ENCODE measurements around the gene FKBP4.

- no peak for TF ChIP-seq TRIM24 (CRISPR knock-in tag; IDR thresholded peaks at IDR 0.05)
- no peak for TF ChIP-seq MYC (CRISPR knock-in tag; IDR thresholded peaks at IDR 0.05; ENCODE audit: borderline replicate concordance)
- TF ChIP-seq ZSCAN30 (CRISPR knock-in tag; IDR thresholded peaks at IDR 0.05), result no peak
- TF ChIP-seq RAD51 (IDR thresholded peaks at IDR 0.05; ENCODE audit: borderline replicate concordance), result no peak
- TF ChIP-seq SP2 (CRISPR knock-in tag; IDR thresholded peaks at IDR 0.05), result no peak
- TF ChIP-seq, protein P1, sequence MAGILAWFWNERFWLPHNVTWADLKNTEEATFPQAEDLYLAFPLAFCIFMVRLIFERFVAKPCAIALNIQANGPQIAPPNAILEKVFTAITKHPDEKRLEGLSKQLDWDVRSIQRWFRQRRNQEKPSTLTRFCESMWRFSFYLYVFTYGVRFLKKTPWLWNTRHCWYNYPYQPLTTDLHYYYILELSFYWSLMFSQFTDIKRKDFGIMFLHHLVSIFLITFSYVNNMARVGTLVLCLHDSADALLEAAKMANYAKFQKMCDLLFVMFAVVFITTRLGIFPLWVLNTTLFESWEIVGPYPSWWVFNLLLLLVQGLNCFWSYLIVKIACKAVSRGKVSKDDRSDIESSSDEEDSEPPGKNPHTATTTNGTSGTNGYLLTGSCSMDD (CRISPR knock-in tag; IDR thresholded peaks at IDR 0.05), result no peak
- no peak for TF ChIP-seq CBFB (CRISPR knock-in tag; IDR thresholded peaks at IDR 0.05)
- TF ChIP-seq CREM (IDR thresholded peaks at IDR 0.05), result no peak
- TF ChIP-seq CREM (CRISPR knock-in tag; IDR thresholded peaks at IDR 0.05), result no peak
- no peak for TF ChIP-seq ZNF281 (CRISPR knock-in tag; IDR thresholded peaks at IDR 0.05; ENCODE audit: borderline replicate concordance)
- TF ChIP-seq CTCF (CRISPR knock-in tag; IDR thresholded peaks at IDR 0.05), result peak; percentile 18; the same call in 1 of the 2 replicates
- TF ChIP-seq, protein P2, sequence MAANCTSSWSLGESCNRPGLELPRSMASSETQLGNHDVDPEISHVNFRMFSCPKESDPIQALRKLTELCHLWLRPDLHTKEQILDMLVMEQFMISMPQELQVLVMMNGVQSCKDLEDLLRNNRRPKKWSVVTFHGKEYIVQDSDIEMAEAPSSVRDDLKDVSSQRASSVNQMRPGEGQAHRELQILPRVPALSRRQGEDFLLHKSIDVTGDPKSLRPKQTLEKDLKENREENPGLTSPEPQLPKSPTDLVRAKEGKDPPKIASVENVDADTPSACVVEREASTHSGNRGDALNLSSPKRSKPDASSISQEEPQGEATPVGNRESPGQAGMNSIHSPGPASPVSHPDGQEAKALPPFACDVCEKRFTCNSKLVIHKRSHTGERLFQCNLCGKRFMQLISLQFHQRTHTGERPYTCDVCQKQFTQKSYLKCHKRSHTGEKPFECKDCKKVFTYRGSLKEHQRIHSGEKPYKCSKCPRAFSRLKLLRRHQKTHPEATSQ (CRISPR knock-in tag; IDR thresholded peaks at IDR 0.05; ENCODE audit: borderline replicate concordance), result no peak
Measured at GRCh38 chr12:2797721-2798418, 3.1 kb downstream of the FKBP4 start.

All from HepG2 (cell line).